C4-2B (cell line): ENCODE data around the gene ARAP1.

ENCODE experiments used
- CTCF ChIP-seq: fragments of 450-650 bp; conservative IDR thresholded peaks from 2 replicates; pipeline ENCODE4 v1.5.1; 2017; ENCODE audit warnings: mild to moderate bottlenecking
- ZFX ChIP-seq: fragments of 450-650 bp; IDR thresholded peaks from 2 replicates; pipeline ENCODE4 v1.6.1; 2017

- TF ChIP-seq ZFX: no peak
- no peak for TF ChIP-seq CTCF
Observed at GRCh38 chr11:72637926-72638325, 114.3 kb downstream of the ARAP1 start.
